SW480 (cell line): ENCODE data around the gene TUBA8.
"Not testable (repeated sequence)": the region's sequence is repeated elsewhere in the genome, so short reads cannot be mapped to it uniquely, and the experiment has no call there.

Experiments used
- DNase-seq: peaks from one replicate; pipeline ENCODE4 v3.0.0-alpha.2; 2016; ENCODE audit warnings: low spot score

Gene TUBA8

DNA sequence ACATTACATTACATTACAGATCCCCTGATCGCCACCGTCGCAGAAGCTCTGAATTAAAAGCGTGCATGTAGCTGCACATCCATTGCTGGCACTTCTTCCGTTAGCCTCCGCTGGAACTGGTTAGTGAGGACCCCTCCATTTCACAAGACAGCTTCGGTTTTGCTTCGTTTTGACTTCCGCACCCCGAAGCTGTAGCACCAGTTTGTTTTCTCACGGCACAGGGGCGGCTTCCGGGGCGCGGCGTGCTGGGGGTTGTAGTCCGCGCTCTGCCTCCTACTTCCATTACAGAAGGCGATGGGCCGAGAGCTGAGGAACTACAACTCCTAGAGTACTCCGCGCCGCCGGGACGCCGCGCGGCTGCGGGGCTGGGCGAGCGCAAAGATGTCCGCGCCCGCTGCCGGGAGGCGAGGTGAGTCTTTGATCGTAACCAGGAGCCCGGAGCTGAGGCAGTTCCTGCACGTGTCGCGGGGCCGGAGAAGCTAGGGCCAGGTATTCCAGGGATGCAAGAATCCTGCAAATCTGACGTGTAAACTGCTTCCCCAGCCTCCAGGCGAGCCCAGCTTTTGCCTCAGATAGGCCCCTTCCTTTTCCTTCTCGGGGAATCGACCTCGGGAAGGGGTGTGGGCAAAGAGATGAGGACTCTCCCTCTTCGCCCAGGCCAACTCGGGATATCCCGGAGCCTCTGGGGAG, 32.8 kb upstream of the TUBA8 start, which contains the start of gene PEX26:
Gene PEX26 (plus strand): TSS at position 352 of the 690 bp plus-strand sequence. CDS start 387 bp downstream, outside the sequence.
- peak; percentile 94 for DNase-seq

GRCh38 chr22:18078329-18079041, 32.1 kb upstream of the TUBA8 start:
- DNase-seq: peak; percentile 51

DNA sequence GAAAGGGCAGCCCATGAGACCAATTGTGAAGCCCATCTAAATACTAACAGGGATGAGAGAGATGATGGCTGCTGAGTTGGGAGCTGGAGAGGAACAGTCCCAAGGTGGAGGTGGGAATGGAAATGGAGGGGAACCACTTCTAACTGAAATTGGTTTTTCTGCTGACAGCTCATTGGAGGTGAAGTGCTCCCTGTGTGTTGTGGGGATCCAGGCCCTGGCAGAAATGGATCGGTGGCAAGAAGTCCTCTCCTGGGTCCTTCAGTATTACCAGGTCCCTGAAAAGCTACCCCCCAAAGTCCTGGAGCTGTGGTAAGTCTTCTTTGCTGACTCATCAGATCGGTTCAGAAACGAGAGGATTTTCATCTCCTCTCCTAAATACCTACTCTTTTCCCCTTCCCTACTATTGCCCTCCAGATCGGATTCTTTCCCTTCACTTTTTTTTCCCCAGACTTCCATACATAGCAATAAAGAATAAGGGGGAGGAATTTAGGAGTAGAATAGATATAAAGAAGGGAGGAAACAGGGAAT, 30.8 kb upstream of the TUBA8 start:
- no peak for DNase-seq

DNA sequence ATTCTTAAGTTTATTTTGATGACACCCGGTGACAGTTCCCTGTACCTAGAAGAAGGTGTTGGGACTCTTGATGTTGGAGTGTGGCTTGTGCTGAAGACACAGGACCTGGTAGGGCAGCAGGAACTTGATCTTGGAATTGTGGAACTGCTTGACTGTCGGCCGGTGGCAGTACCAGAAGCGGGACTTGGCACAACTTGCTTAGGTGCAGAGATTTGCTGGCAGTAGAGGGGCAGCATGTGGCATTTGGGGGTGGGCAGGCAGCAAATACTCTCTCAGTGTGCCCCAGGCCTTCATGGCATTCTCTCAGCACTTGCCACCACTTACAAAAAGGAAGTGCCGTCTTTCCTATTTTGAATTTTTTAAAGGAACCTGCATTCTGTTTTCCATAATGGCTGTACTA, 29.2 kb upstream of the TUBA8 start:
- no peak for DNase-seq

DNA sequence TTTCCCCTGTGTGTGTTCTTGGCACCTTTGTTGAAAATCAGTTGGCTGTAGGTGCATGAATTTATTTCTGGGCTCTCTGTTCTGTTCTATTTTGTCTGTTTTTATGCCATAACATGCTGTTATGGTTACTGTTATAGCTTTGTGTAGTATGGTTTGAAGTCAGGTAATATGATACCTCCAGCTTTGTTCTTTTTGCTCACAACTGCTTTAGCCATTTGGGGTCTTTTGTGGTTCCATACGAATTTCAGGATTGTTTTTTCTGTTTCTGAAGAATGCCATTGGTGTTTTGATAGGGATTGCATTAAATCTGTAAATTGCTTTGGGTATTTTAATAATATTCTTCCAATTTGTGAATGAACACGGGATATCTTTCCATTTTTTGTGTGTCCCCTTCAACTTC, 28.1 kb upstream of the TUBA8 start:
- DNase-seq: no peak

GRCh38 chr22:18083406-18083805, 27.2 kb upstream of the TUBA8 start:
- no peak for DNase-seq

GRCh38 chr22:18085188-18085587, 25.4 kb upstream of the TUBA8 start:
- no peak for DNase-seq

DNA sequence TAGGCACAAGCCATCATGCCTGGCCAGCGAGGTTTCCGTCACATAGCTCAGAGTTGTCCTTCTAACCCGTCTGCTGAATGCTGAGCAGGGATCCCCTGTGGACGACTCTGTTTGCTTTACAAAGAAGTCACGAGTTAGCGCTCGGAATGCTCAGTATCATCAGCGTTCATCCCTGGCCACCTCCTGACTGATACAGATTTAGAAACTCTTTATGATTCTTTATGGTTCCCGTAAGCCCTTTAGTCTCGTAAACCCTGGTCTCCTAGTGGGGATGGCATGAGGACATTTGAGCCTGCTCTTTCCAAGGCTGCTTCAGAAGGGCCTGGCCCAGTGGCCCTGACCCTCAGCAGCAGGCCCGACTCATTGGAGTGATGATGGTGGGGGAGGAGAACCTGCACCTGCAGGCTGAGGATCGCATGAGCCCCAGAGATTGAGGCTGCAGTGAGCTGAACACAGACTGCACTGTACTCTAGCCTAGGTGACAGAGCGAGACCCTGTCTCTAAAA, 23.2 kb upstream of the TUBA8 start:
- DNase-seq: no peak

- DNase-seq: no peak
These were observed 21.6 kb upstream of the TUBA8 start for GRCh38 chr22:18088825-18089568.

DNA sequence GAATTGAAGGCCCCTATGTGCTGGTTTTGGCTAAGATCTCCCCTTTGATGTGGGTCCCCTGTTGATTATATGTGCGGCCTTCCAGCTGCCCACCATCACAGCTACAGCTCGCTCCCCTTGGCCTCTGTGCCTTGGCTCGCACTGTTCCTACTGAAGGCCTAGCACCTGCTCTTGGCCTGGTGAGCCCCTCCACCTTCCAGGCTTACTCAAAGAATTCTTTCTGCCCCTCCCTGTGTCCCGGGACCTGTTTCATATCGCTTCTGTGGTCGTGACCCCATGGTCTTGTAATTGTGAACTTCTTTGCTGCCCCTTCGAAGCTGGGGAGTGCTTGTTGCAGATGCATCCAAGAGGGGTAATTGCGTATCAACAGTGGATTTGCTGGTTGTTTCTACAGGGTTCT, 20.3 kb upstream of the TUBA8 start:
- no peak for DNase-seq

DNA sequence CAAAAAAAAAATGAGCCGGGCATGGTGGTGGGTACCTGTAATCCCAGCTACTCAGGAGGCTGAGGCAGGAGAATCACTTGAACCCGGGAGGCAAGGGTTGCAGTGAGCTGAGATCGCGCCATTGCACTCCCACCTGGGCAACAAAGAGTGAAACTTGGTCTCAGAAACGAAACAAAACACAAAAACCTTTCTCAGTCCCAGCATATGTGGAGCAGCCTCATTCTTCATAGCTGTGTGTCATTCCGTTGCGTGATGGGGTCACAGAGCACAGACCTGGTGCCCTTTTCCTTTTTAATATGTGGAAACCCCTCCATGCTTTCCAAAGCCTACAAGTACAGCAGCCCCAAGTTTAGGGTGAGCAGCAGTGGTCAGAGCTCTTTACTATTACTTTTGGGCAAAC, 19.1 kb upstream of the TUBA8 start:
- no peak for DNase-seq

DNA sequence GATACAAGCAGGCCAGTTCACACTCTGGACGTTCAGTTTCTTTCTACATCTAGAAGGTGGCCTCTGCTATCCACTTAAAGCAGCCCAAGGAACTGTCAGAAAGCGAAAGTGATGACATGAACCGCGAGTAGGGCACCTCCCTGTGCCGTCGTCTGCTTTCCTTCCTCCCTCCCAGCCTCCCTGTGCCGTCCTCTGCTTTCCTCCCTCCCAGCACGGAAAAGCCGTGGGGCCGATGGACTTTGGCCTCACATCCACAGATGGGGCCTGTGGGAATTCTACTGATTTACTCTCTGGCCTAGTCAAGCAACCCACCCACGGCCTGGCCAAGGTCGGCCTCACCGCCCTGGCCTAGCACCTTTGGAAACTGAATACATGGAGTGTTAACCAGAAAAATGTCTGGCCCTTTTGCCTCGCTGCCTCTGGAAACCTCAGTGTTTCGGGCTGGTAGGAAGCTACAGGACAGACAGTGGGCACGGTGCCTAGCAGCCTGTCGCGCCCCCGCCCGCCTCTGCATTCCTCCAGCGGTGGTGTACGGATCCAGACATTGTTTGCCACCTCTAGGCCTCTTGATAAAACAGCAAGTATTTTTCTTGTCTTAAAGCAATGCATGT, 18.6 kb upstream of the TUBA8 start:
- DNase-seq: peak; percentile 62

DNA sequence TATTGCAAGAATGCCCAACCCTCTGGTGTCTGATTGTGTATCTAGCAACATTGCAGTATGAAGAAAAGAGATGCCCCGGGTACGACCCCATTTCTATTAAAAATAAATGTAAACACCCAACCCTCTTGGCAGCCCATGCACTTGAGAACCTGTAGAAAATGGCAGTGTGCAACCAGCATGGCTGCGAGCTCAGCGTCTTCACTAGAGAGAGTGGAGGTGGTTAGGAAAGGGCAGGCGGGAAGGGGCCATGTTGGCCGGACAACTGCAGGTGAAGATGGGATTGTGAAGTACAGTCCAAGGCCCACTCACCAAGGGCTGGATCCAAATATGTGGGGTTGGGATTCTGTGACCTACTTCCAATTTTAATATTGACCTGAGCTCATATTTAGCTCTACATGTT, 16.9 kb upstream of the TUBA8 start:
- DNase-seq: no peak

DNA sequence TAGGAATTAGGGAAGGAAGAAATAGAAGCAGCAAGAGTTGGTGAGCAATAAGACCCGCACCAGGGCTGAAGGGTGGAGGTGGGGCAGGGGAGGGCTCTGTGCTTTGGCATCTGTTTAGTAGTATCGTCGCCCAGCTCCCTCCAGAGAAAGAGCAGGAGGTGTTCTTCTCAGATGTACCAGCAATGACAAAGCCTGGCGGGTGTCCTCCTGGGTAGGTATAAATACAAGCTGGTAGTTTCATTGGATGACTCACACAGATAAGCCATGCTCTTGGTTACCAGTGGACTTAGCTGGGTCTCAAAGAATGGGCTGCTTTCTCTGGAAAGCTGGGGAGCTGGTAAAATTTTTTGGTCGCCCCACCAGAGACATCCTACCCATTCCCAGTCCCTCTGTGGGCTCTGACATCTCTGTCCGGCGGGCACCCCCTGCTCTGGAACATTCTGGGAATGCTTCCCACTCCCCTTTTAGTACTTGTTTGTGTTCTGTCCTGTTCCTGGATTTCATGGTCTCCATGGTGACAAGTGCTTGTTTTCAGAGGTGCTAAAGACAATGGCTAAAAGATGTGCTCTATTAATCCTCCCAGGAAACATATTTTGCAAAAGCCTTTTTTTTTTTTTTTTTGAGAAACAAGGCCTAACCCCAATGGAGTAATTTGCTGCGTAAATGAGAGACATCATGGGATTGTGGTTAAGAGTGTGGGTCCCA, 15.4 kb upstream of the TUBA8 start:
- DNase-seq: no peak

DNA sequence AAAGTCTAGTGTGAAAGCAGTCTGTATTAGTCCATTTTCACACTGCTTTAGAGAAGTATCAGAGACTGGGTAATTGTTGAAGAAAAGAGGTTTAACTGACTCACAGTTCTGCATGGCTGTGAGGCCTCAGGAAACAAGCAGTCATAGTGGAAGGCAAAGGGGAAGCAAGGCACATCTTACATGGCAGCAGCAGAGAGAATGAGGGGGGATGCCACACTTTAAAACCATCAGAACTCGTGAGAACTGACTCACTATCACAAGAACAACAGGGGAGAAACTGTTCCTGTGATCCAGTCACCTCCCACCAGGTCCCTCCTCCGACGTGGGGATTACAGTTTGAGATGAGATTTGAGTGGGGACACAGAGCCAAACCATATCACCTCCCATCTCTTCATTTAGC, 13.8 kb upstream of the TUBA8 start:
- no peak for DNase-seq

GRCh38 chr22:18100781-18101180, 9.8 kb upstream of the TUBA8 start:
- DNase-seq: no peak

GRCh38 chr22:18101536-18101935, 9.1 kb upstream of the TUBA8 start:
- DNase-seq: no peak

DNA sequence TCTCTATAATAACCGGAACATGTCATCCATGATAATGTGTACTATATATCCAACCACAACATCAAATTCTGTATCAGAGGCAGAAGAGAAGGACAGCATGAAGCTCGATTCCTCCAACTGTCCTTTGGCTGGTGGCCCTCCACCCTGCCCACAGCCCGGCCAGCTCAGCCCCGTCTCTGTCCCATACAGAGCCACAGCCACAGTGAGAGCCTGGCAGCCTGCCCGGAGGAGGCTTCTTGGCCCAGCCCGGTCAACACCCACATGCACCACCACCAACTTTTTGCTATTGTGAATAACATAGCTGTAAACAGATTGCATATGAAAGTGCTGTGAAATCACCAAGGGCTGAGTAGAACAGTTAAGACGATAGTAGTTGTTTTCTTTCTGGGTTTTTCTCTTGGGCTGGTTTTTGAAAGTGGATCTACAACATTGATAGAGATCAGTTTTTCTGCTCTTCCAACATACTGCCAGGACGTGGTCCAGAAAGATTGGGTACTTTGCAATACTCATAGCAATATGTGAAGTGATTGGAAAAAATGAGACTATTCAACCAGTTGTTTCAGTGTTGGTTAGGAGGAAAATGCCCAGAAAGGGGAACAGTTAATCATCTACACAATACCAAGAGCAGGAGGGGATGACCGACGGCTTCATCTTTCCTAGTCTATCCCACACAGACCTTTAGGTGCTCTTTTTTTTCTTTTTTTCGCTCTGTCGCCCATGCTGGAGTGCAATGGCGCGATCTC, 6.9 kb upstream of the TUBA8 start:
- no peak for DNase-seq

- no peak for DNase-seq
These were observed 6.0 kb upstream of the TUBA8 start for GRCh38 chr22:18104566-18104965.

DNA sequence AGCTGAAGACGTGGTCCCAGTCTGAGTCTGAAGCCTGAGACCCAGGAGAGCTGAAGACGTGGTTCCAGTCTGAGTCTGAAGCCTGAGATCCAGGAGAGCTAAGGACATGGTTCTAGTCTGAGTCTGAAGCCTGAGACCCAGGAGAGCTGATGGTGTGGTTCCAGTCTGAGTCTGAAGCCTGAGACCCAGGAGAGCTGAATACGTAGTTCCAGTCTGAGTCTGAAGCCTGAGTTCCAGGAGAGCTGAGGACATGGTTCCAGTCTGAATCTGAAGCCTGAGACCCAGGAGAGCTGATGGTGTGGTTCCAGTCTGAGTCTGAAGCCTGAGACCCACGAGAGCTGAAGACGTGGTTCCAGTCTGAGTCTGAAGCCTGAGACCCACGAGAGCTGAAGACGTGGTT, 4.6 kb upstream of the TUBA8 start:
- DNase-seq: not testable (repeated sequence)
